ENCODE results near the gene NXPH1.
"Not testable (repeated sequence)": the region's sequence is repeated elsewhere in the genome, so short reads cannot be mapped to it uniquely, and the experiment has no call there.

NXPH1 gene

GRCh38 chr7:8612584-8612983, 179.2 kb downstream of the NXPH1 start:
- no peak for DNase-seq

- no peak for DNase-seq
Measured at GRCh38 chr7:8613191-8613590, 179.8 kb downstream of the NXPH1 start.

- no peak for DNase-seq
Measured at GRCh38 chr7:8615019-8615418, 181.6 kb downstream of the NXPH1 start.

GRCh38 chr7:8618441-8619070, 185.1 kb downstream of the NXPH1 start:
- DNase-seq, result no peak

- no peak for DNase-seq
Measured at GRCh38 chr7:8620169-8620568, 186.8 kb downstream of the NXPH1 start.

GRCh38 chr7:8625612-8626011, 192.2 kb downstream of the NXPH1 start:
- no peak for DNase-seq

GRCh38 chr7:8627325-8627724, 193.9 kb downstream of the NXPH1 start:
- no peak for DNase-seq

GRCh38 chr7:8628656-8629055, 195.2 kb downstream of the NXPH1 start:
- DNase-seq, result no peak

GRCh38 chr7:8629504-8629903, 196.1 kb downstream of the NXPH1 start:
- DNase-seq, result no peak

- no peak for DNase-seq
Measured at GRCh38 chr7:8637322-8637721, 203.9 kb downstream of the NXPH1 start.

- DNase-seq, result no peak
Measured at GRCh38 chr7:8638076-8638475, 204.7 kb downstream of the NXPH1 start.

GRCh38 chr7:8639668-8640067, 206.3 kb downstream of the NXPH1 start:
- no peak for DNase-seq

GRCh38 chr7:8640671-8641070, 207.3 kb downstream of the NXPH1 start:
- DNase-seq, result no peak

GRCh38 chr7:8668627-8669500, 235.5 kb downstream of the NXPH1 start:
- no peak for DNase-seq

- DNase-seq, result no peak
Measured at GRCh38 chr7:8669501-8669851, 236.1 kb downstream of the NXPH1 start.

- DNase-seq, result no peak
Measured at GRCh38 chr7:8684426-8684825, 251.0 kb downstream of the NXPH1 start.

GRCh38 chr7:8699875-8700624, 266.6 kb downstream of the NXPH1 start:
- no peak for DNase-seq

GRCh38 chr7:8702807-8703206, 269.4 kb downstream of the NXPH1 start:
- no peak for DNase-seq

- no peak for DNase-seq
Measured at GRCh38 chr7:8710124-8710523, 276.7 kb downstream of the NXPH1 start.

- DNase-seq, result no peak
Measured at GRCh38 chr7:8714791-8715190, 281.4 kb downstream of the NXPH1 start.

GRCh38 chr7:8719102-8719501, 285.7 kb downstream of the NXPH1 start:
- DNase-seq, result no peak

- peak; percentile 37 for DNase-seq
Measured at GRCh38 chr7:8724080-8724718, 290.8 kb downstream of the NXPH1 start.

- not testable (repeated sequence) for DNase-seq
Measured at GRCh38 chr7:8731756-8732155, 298.3 kb downstream of the NXPH1 start.
